Astrocyte (in vitro differentiated cells and primary cell): ENCODE measurements around the gene SETD2. TPM values are rescaled to one million over a fixed set of nuclear protein-coding genes. Genes with fewer than 3 reads are reported as not detected.

Experiments used
- DNase-seq: peaks from one replicate; pipeline ENCODE4 v3.0.0-alpha.2; 2010; ENCODE audit warnings: low read depth
- FAIRE-seq: peaks from 2 replicates; lab custom pipeline; 2011; peaks lifted over from hg19 to GRCh38; lab: Jason Lieb, UNC
- H2AFZ ChIP-seq: 2 replicates; pipeline ENCODE4 v1.6.0; 2012; ENCODE audit warnings: low read depth, low read length, inconsistent platforms
- H3K27ac ChIP-seq: 2 replicates; pipeline ENCODE4 v1.5.1; 2011; ENCODE audit warnings: low read depth, low read length, inconsistent platforms
- H3K27me3 ChIP-seq: 2 replicates; pipeline ENCODE4 v1.6.0; 2011; ENCODE audit warnings: low read length, inconsistent platforms; ENCODE audit not compliant: insufficient read depth
- H3K36me3 ChIP-seq: 2 replicates; pipeline ENCODE4 v1.5.1; 2011; ENCODE audit warnings: low read length, inconsistent platforms; ENCODE audit not compliant: insufficient read depth
- H3K4me1 ChIP-seq: 2 replicates; pipeline ENCODE4 v1.5.1; 2011; ENCODE audit warnings: low read length, inconsistent platforms; ENCODE audit not compliant: insufficient read depth
- H3K4me2 ChIP-seq: 2 replicates; pipeline ENCODE4 v1.6.0; 2012; ENCODE audit warnings: low read length, inconsistent platforms
- H3K4me3 ChIP-seq: 2 replicates; pipeline ENCODE4 v1.5.1; 2011; ENCODE audit warnings: low read depth, mild to moderate bottlenecking, low read length, inconsistent platforms; ENCODE audit not compliant: insufficient read depth
- H3K79me2 ChIP-seq: 2 replicates; pipeline ENCODE4 v1.6.0; 2012; ENCODE audit warnings: mild to moderate bottlenecking, low read length, inconsistent platforms; ENCODE audit not compliant: insufficient read depth
- H3K9ac ChIP-seq: 2 replicates; pipeline ENCODE4 v1.6.0; 2012; ENCODE audit warnings: mild to moderate bottlenecking, low read length, inconsistent platforms
- H3K9me3 ChIP-seq: 2 replicates; pipeline ENCODE4 v1.5.1; 2012; ENCODE audit warnings: low read depth, mild to moderate bottlenecking, low read length, inconsistent platforms; ENCODE audit not compliant: insufficient read depth
- H4K20me1 ChIP-seq: 2 replicates; pipeline ENCODE4 v1.6.0; 2012; ENCODE audit warnings: low read length, inconsistent platforms; ENCODE audit not compliant: insufficient read depth
- H3K27ac Mint-ChIP-seq: one replicate; pipeline ENCODE4 v1.8.0; 2021; ENCODE audit warnings: mild to moderate bottlenecking, mixed read lengths; ENCODE audit not compliant: unreplicated experiment
- H3K27me3 Mint-ChIP-seq: one replicate; pipeline ENCODE4 v1.8.0; 2021; ENCODE audit warnings: low read depth, mixed read lengths; ENCODE audit not compliant: unreplicated experiment
- H3K36me3 Mint-ChIP-seq: one replicate; pipeline ENCODE4 v1.8.0; 2021; ENCODE audit warnings: low read depth, mixed read lengths; ENCODE audit not compliant: unreplicated experiment
- H3K4me1 Mint-ChIP-seq: one replicate; pipeline ENCODE4 v1.8.0; 2021; ENCODE audit warnings: low read depth, mixed read lengths; ENCODE audit not compliant: unreplicated experiment
- H3K4me3 Mint-ChIP-seq: one replicate; pipeline ENCODE4 v1.8.0; 2021; ENCODE audit warnings: mild to moderate bottlenecking, moderate library complexity, mixed read lengths; ENCODE audit not compliant: unreplicated experiment
- H3K9me3 Mint-ChIP-seq: one replicate; pipeline ENCODE4 v1.8.0; 2021; ENCODE audit warnings: mild to moderate bottlenecking, mixed read lengths; ENCODE audit not compliant: unreplicated experiment
- CTCF ChIP-seq: IDR thresholded peaks from 2 replicates; pipeline ENCODE4 v1.5.1; 2011; ENCODE audit warnings: low read depth, mild to moderate bottlenecking, inconsistent platforms, low read length, moderate library complexity; ENCODE audit not compliant: insufficient read depth
- EZH2 ChIP-seq: IDR thresholded peaks from 2 replicates; pipeline ENCODE4 v1.6.1; 2012; ENCODE audit warnings: mild to moderate bottlenecking, low read length, inconsistent platforms; ENCODE audit not compliant: insufficient read depth
- total RNA-seq: library from RNA; stranded (reverse); gene quantifications from 2 replicates; pipeline ENCODE4 v1.2.1, GENCODE V29; 2021

Gene SETD2
- total RNA-seq, 1 donor from 2014 or later = 46.5 TPM

- no peak for TF ChIP-seq EZH2
- TF ChIP-seq CTCF = no peak
- DNase-seq (no peak), FAIRE-seq (no peak)
- H3K4me2 ChIP-seq = peak overlapping the region; percentile 97
- peak overlapping the region; percentile 74 for H3K4me3 ChIP-seq
- H3K27me3 ChIP-seq = no peaks in the 10 kb centered on the region
- H3K79me2 ChIP-seq = peaks cover 14% of the 10 kb centered on the region
- Mint-ChIP-seq H3K27ac (no peak overlapping the region), H3K4me3 (peak overlapping the region; percentile 79), H3K27me3 (peaks cover 3% of the 10 kb centered on the region), H3K36me3 (peaks cover 2% of the 10 kb centered on the region), H3K4me1 (no peaks in the 10 kb centered on the region), H3K9me3 (no peaks in the 10 kb centered on the region)
- H3K9ac ChIP-seq = peak overlapping the region; percentile 81
- no peak overlapping the region for H3K27ac ChIP-seq
- peaks cover 2% of the 10 kb centered on the region for H4K20me1 ChIP-seq
- H3K4me1 ChIP-seq = peaks cover 9% of the 10 kb centered on the region
- H2AFZ ChIP-seq = peak overlapping the region; percentile 95
- H3K9me3 ChIP-seq = no peaks in the 10 kb centered on the region
- H3K36me3 ChIP-seq = no peaks in the 10 kb centered on the region
Observed at GRCh38 chr3:46979958-46980497, 183.9 kb downstream of the SETD2 start.

GRCh38 chr3:46978985-46979944, 184.6 kb downstream of the SETD2 start, which contains the start of gene NBEAL2:
Gene NBEAL2 (plus strand): TSS chr3:46979666. CDS start chr3:46979862, 196 bp downstream.
- Histone ChIP-seq H3K27ac (peak within 1 kb of the TSS; percentile 31), H3K36me3 (no peaks in the 10 kb centered on the region), H2AFZ (peak within 1 kb of the TSS; percentile 95), H3K4me2 (peak within 1 kb of the TSS; percentile 97), H3K27me3 (no peaks in the 10 kb centered on the region), H3K9me3 (no peaks in the 10 kb centered on the region), H3K79me2 (peaks cover 22% of the 10 kb centered on the region), H3K4me3 (peak within 1 kb of the TSS; percentile 74), H3K4me1 (peaks cover 17% of the 10 kb centered on the region), H3K9ac (peak within 1 kb of the TSS; percentile 81), H4K20me1 (peaks cover 9% of the 10 kb centered on the region)
- FAIRE-seq (no peak), DNase-seq (peak; percentile 75)
- Mint-ChIP-seq H3K4me3 (peak within 1 kb of the TSS; percentile 81), H3K27me3 (peaks cover 3% of the 10 kb centered on the region), H3K27ac (peak within 1 kb of the TSS; percentile 87), H3K36me3 (peaks cover 4% of the 10 kb centered on the region), H3K9me3 (no peaks in the 10 kb centered on the region), H3K4me1 (peaks cover 7% of the 10 kb centered on the region)
- TF ChIP-seq CTCF = no peak
- no peak for TF ChIP-seq EZH2
